Middle frontal gyrus (tissue), 1 donor: ENCODE data around the gene CNTNAP2.
"Not testable (repeated sequence)": the region's sequence is repeated elsewhere in the genome, so short reads cannot be mapped to it uniquely, and the experiment has no call there.

Experiments
- DNase-seq: peaks from one replicate; pipeline ENCODE4 v3.0.0-alpha.2; 2015; ENCODE audit warnings: low spot score; ENCODE audit errors: extremely low spot score

CNTNAP2 gene

GRCh38 chr7:148056406-148056805 lies 1939.8 kb downstream of the CNTNAP2 start:
- DNase-seq = no peak

GRCh38 chr7:148058092-148058491 lies 1941.5 kb downstream of the CNTNAP2 start:
- DNase-seq = no peak

- no peak for DNase-seq
These were observed 1942.2 kb downstream of the CNTNAP2 start for GRCh38 chr7:148058753-148059152.

GRCh38 chr7:148060724-148061123 lies 1944.1 kb downstream of the CNTNAP2 start:
- no peak for DNase-seq

- DNase-seq = not testable (repeated sequence)
These were observed 1961.5 kb downstream of the CNTNAP2 start for GRCh38 chr7:148078111-148078510.

GRCh38 chr7:148079206-148080080 lies 1962.8 kb downstream of the CNTNAP2 start:
- DNase-seq = no peak

- no peak for DNase-seq
These were observed 1966.8 kb downstream of the CNTNAP2 start for GRCh38 chr7:148083448-148083847.

GRCh38 chr7:148084138-148084537 lies 1967.5 kb downstream of the CNTNAP2 start:
- peak; percentile 56 for DNase-seq

GRCh38 chr7:148091882-148092281 lies 1975.3 kb downstream of the CNTNAP2 start:
- DNase-seq = no peak

GRCh38 chr7:148093375-148094166 lies 1977.0 kb downstream of the CNTNAP2 start:
- DNase-seq = no peak

GRCh38 chr7:148095066-148095465 lies 1978.5 kb downstream of the CNTNAP2 start:
- DNase-seq = no peak

GRCh38 chr7:148104136-148104716 lies 1987.6 kb downstream of the CNTNAP2 start:
- no peak for DNase-seq

- DNase-seq = no peak
These were observed 1988.3 kb downstream of the CNTNAP2 start for GRCh38 chr7:148104924-148105323.

- DNase-seq = no peak
These were observed 1989.3 kb downstream of the CNTNAP2 start for GRCh38 chr7:148105853-148106252.

GRCh38 chr7:148107443-148108127 lies 1991.0 kb downstream of the CNTNAP2 start:
- DNase-seq = no peak

- DNase-seq = no peak
These were observed 1991.8 kb downstream of the CNTNAP2 start for GRCh38 chr7:148108381-148108780.

- DNase-seq = no peak
These were observed 1993.7 kb downstream of the CNTNAP2 start for GRCh38 chr7:148110097-148110868.

GRCh38 chr7:148114804-148115203 lies 1998.2 kb downstream of the CNTNAP2 start:
- no peak for DNase-seq

GRCh38 chr7:148115308-148115707 lies 1998.7 kb downstream of the CNTNAP2 start:
- DNase-seq = no peak

- no peak for DNase-seq
These were observed 1999.6 kb downstream of the CNTNAP2 start for GRCh38 chr7:148116195-148116594.
